IPS-18c (cell line): ENCODE results near the gene DIS3L2.
"Not testable (repeated sequence)": the region's sequence is repeated elsewhere in the genome, so short reads cannot be mapped to it uniquely, and the experiment has no call there.

ENCODE experiments used
- H3K4me3 ChIP-seq: 2 replicates; pipeline ENCODE4 v1.7.0; 2013; ENCODE audit warnings: low read depth, mild to moderate bottlenecking, low read length, moderate library complexity; ENCODE audit not compliant: insufficient read depth
- H3K9me3 ChIP-seq: one replicate; pipeline ENCODE4 v1.6.1; 2013; ENCODE audit warnings: mild to moderate bottlenecking, low read length, moderate library complexity; ENCODE audit not compliant: control insufficient read depth, insufficient read depth

Gene DIS3L2

DNA sequence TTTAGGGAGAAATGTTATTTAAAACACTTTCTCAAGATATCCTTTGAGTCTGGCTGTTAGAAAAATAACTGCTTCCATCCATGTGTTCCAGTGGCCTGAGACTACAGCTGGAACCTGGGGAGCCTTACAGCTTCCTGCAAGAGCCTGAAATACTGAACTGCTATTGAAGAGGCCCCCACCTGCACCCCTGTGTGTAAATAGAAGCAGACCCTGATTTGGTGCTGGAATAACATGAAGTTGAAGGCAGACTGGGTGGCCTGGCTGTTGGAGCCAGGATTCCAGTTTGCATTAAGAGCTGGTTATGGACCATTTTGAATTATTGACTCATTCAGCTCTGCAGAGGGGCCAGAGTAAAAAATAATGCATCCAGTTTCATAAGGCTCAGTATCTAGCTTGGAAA is 61.9 kb downstream of the DIS3L2 start:
- no peak overlapping the region for H3K4me3 ChIP-seq
- no peaks in the 10 kb centered on the region for H3K9me3 ChIP-seq

GRCh38 chr2:232024457-232024856 is 62.9 kb downstream of the DIS3L2 start:
- Histone ChIP-seq H3K9me3 (no peaks in the 10 kb centered on the region), H3K4me3 (no peak overlapping the region)

DNA sequence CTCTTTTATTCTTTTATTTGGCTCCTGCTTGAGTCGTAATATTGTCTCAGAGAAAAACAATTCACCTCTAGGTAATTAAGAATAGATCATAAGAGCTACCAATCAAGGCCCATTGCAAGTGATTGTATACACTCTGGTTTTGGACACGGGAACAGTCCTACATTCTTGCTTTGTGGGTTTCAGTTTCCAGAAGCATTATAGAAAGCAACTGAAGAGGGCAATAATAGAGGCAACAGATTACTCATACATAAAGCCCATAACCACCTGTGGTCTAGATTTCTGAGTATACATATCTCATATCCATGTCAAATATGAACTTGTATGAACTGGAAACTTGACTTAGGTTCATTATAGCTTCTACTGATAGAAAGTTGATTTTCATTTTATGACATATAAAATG is 65.4 kb downstream of the DIS3L2 start:
- H3K9me3 ChIP-seq: no peaks in the 10 kb centered on the region
- no peak overlapping the region for H3K4me3 ChIP-seq

DNA sequence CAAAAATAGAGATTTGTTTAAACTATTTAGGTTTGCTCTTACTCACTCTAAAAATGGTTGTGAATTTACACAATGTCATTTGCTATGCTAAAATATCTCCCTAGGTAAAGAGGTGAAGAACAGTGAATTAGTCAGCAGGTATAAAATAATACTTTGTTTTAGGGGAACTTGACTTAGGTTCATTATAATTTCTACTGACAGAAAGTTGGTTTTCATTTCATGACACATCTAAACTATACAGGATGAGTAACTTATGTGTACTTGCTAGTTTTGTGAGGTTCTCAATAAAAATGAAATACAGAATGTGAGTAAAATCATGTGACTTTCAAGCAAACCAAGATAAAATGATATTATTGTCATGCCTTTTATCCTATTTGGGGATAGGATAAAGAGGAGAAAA is 66.0 kb downstream of the DIS3L2 start:
- H3K4me3 ChIP-seq: no peak overlapping the region
- H3K9me3 ChIP-seq: no peaks in the 10 kb centered on the region

DNA sequence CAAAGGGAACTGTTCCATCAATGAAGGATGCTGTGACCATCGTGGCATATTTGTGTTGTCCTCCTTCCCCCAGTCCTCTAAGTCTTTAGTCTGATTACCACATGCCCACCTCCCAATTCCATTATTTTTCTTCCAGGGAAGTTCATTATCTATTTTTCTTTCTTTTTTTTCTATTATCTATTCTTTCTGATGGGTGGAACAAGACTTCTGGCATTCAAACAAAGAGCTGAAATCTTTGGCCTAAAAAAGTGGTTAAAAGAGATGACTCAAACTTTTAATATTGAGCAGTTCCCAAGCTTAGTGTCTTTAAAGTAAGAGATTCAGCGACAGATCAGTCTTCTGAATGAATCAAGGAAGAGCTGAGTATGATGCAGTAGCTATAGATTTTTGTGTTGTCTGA is 66.6 kb downstream of the DIS3L2 start:
- H3K4me3 ChIP-seq: no peak overlapping the region
- H3K9me3 ChIP-seq: no peaks in the 10 kb centered on the region

- Histone ChIP-seq H3K9me3 (no peaks in the 10 kb centered on the region), H3K4me3 (no peak overlapping the region)
Measured at GRCh38 chr2:232028631-232029030, 67.1 kb downstream of the DIS3L2 start.

GRCh38 chr2:232029346-232029745 is 67.8 kb downstream of the DIS3L2 start:
- Histone ChIP-seq H3K9me3 (no peaks in the 10 kb centered on the region), H3K4me3 (no peak overlapping the region)

DNA sequence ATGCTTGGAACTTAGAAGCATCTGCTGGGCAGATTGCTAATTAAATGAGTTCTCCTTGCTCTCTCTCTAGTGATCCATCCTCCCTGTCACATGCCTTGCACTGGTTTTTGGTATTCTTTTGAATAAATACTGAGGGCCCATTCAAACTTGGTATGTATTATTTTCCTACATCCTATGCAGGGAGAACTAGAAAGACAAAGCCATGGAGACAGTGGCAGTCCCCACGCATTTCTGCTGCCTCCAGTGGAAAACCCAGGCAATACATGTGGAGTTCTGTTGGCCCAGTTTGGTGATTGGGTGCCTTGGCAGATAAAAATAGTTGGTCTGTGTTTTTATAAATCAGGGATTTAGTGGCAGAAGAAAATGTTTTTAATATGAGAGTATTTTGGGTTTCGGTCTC is 68.7 kb downstream of the DIS3L2 start:
- H3K4me3 ChIP-seq: no peak overlapping the region
- no peaks in the 10 kb centered on the region for H3K9me3 ChIP-seq

DNA sequence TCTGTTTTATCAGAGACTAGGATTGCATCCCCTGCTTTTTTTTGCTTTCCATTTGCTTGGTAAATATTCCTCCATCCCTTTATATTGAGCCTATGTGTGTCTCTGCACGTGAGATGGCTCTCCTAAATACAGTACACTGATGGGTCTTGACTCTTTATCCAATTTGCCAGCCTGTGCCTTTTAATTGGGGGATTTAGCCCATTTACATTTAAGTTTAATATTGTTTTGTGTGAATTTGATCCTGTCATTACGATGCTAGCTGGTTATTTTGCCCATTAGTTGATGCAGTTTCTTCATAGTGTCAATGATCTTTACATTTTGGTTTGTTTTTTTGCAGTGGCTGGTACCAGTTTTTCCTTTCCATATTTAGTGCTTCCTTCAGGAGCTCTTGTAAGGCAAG is 73.8 kb downstream of the DIS3L2 start:
- not testable (repeated sequence) for H3K4me3 ChIP-seq, H3K9me3 ChIP-seq

DNA sequence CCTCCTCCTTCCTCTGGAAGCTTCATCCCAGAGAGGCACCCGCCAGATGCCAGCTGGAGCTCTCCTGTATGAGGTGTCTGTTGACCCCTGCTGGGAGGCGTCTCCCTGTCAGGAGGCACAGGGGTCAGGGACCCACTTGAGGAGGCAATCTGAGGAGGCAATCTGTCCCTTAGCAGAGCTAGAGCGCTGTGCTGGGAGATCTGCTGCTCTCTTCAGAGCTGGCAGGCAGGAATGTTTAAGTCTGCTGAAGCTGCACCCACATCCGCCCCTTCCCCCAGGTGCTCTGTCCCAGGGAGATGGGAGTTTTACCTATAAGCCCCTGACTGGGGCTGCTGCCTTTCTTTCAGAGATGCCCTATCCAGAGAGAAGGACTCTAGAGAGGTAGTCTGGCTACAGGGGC is 75.4 kb downstream of the DIS3L2 start:
- H3K4me3 ChIP-seq, H3K9me3 ChIP-seq: not testable (repeated sequence)

DNA sequence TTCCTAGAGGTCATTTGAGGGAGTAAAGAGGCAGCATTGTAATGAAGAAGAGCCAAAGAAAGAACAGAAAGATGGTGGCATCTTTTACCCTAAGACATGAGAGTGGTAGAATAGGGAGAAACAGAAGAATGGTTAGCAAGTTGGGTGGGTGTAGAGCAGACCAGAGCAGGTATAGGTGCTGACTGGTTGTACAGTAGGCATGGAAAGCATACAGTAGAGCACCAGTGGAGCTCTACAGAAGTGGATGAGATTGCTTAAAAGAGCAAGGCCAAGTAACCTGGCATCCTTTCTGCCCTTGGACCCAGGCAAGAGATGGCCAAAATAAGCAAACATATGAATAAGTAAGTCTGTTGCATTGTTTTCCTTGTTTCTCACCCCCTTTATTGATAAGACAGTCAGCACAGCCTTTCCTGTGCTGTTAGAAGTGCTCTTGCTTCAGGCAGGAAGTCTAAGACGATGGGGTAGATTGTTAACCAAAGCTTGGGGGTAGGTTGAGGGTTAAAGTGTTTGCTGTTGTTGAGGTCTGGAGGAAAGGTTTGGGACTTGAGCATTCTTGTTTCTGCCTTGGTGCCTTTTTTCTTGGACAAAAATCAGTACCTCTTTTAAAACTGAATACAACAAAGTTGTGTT is 76.9 kb downstream of the DIS3L2 start:
- H3K4me3 ChIP-seq: no peak overlapping the region; the same call in 1 of the 2 replicates
- peaks cover 4% of the 10 kb centered on the region for H3K9me3 ChIP-seq

DNA sequence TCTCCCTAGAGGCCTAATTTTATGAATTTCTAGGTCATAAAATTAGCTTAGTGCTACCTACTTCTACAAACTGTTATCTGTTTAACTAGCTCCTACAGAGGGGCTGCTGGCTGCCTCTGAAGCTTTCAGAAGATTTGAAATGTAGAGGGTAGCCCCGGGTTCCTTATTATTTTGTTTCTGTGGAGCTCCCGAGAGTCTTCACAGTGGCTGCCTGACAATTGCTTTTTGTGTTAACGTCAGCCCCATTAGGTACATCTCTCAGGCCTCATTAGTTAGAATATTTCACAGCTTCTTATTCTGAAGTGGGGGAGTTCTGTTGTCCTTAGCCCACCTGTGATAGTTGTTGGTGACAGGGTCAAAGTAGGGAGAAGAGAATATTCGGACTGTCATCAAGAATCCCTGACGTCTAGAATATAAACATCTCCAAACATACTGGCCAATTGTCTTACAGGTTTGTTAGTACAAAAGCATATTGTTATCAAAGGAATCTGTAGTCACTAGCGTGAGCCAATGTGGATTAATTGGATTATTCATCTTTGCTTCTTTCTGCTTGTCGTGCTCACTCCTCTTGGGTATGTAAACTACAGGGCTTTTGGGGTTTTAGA is 77.5 kb downstream of the DIS3L2 start:
- Histone ChIP-seq H3K4me3 (no peak overlapping the region), H3K9me3 (peaks cover 4% of the 10 kb centered on the region)

DNA sequence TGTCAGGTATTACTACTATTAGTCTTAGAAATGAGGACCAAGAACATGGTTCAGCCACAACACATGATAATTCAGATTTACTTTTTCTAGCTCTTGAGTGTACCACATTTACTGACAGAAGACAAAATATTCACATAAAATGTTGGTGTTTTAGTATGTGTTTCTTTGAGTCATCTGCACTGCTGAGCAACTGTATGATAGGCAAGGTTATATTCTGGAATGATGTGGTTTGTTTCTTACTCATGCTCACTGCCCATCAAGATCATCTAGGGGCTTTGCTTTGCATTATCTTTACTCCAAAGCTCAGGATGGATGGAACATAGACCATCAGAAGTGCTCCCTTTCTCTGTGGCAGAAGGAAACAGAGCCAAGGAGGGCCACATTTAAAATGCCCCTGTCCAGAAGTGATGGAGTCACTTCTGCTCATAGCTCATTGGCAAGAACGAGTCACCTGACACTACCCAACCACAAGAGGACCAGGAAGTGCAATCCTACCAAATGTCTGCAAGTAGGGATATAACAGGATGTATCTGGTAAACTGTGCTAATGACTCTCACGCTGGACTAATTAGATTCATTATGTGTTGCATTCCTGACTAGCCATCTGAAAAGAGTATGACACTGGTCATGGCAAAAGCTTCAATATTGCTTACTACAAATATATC is 81.5 kb downstream of the DIS3L2 start:
- Histone ChIP-seq H3K4me3 (no peak overlapping the region), H3K9me3 (no peaks in the 10 kb centered on the region)

- Histone ChIP-seq H3K4me3 (no peak overlapping the region), H3K9me3 (no peaks in the 10 kb centered on the region)
Measured at GRCh38 chr2:232043966-232044365, 82.5 kb downstream of the DIS3L2 start.

- no peaks in the 10 kb centered on the region for H3K9me3 ChIP-seq
- H3K4me3 ChIP-seq: no peak overlapping the region
Measured at GRCh38 chr2:232049350-232049749, 87.8 kb downstream of the DIS3L2 start.

GRCh38 chr2:232052591-232052990 is 91.1 kb downstream of the DIS3L2 start:
- Histone ChIP-seq H3K9me3 (no peaks in the 10 kb centered on the region), H3K4me3 (no peak overlapping the region)

DNA sequence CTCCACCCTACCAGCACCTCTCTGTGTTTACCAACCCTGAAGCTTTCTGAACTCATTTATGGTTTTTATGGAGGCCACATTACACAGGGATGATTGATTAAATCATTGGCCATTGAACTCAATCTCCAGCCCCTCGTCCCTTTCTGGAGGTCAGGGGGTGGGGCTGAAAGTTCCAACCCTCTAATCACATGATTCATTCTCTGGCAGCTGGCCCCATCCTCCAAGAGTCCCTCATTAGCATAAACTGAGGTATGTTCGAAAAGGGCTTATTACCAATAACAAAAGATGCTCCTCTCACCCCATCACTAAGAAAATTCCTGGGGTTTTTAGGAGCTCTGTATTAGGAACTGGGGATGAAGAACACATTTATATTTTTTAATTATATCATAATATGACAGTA is 92.3 kb downstream of the DIS3L2 start:
- no peak overlapping the region for H3K4me3 ChIP-seq
- H3K9me3 ChIP-seq: no peaks in the 10 kb centered on the region

DNA sequence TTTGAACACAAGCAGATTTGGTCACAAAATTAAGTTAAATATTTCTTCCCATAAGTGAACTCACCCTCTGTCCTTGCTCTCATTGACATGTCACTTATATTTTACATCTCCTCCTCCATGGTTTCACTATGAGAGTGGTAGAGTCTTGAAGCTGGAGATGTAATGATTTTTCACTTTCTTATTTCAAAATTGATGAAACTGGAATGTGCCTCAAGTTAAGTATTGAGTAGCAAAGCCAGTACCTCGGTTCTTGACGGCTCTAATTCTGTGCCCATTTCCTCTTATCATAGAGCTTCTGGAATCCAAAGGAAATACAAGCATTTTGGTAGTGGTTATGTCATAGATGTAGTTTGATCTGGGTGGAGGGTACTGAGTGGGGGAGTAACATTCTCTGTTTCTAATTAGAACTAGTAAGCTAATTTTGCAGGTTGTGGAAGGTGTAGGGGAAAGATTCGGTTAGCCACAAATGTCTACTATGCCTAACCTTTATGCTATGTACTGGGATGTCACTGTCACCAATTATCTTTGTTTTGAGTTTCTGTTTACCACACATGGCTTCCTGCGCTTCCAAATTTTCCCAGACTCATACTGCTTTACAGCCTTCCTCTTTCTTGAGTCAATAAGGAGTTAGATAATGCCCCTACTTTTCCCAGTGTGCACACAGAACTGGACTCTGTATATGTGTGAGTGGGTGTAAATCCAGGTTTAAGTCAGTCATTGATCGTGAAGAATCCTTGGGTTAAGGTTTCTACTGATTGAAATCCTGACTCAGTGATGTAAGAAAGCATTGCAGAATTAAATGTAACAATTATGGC is 96.8 kb downstream of the DIS3L2 start:
- no peaks in the 10 kb centered on the region for H3K9me3 ChIP-seq
- no peak overlapping the region for H3K4me3 ChIP-seq
